Type B pancreatic cell (in vitro differentiated cells): Measurements from ENCODE around the gene STPG1. TPM values are rescaled to one million over a fixed set of nuclear protein-coding genes. Genes with fewer than 3 reads are reported as not detected.

Source experiments
- DNase-seq: peaks from one replicate; pipeline ENCODE4 v3.0.0; 2021; ENCODE audit warnings: mixed read lengths; ENCODE audit not compliant: unreplicated experiment; ENCODE audit errors: extremely low spot score
- H3K27ac Mint-ChIP-seq: 2 replicates; pipeline ENCODE4 v1.8.0; 2021; ENCODE audit warnings: mild to moderate bottlenecking, mixed read lengths
- H3K27me3 Mint-ChIP-seq: 2 replicates; pipeline ENCODE4 v1.8.0; 2021; ENCODE audit warnings: mixed read lengths
- H3K36me3 Mint-ChIP-seq: 2 replicates; pipeline ENCODE4 v1.8.0; 2021; ENCODE audit warnings: mixed read lengths
- H3K4me1 Mint-ChIP-seq: one replicate; pipeline ENCODE4 v1.8.0; 2021; ENCODE audit warnings: mixed read lengths; ENCODE audit not compliant: unreplicated experiment
- H3K4me3 Mint-ChIP-seq: 2 replicates; pipeline ENCODE4 v1.8.0; 2021; ENCODE audit warnings: mild to moderate bottlenecking, mixed read lengths
- H3K9me3 Mint-ChIP-seq: 2 replicates; pipeline ENCODE4 v1.8.0; 2021; ENCODE audit warnings: mixed read lengths
- CTCF ChIP-seq: fragments of 200-600 bp; sonication (generic); conservative IDR thresholded peaks from 2 replicates; pipeline ENCODE4 v1.5.0; 2021; ENCODE audit warnings: antibody characterized with exemption, mild to moderate bottlenecking
- total RNA-seq: library from RNA; stranded (reverse); gene quantifications from 2 replicates; pipeline ENCODE4 v1.2.1, GENCODE V29; 2021; ENCODE audit warnings: low replicate concordance

The STPG1 gene
- total RNA-seq, 1 donor from 2014 or later, result 8.7 TPM

GRCh38 chr1:24339996-24340395, 73.6 kb downstream of the STPG1 start:
- DNase-seq, result no peak
- no peak for TF ChIP-seq CTCF
- no peaks in the 10 kb centered on the region for H3K27me3 Mint-ChIP-seq
- H3K9me3 Mint-ChIP-seq, result no peaks in the 10 kb centered on the region
- H3K36me3 Mint-ChIP-seq, result peaks cover 6% of the 10 kb centered on the region
- H3K4me3 Mint-ChIP-seq, result no peak overlapping the region
- peak overlapping the region; percentile 71 for H3K27ac Mint-ChIP-seq
- H3K4me1 Mint-ChIP-seq, result peaks cover 33% of the 10 kb centered on the region

GRCh38 chr1:24338447-24338846, 75.1 kb downstream of the STPG1 start:
- Mint-ChIP-seq H3K9me3 (no peaks in the 10 kb centered on the region), H3K4me1 (peaks cover 37% of the 10 kb centered on the region), H3K27ac (no peak overlapping the region), H3K27me3 (no peaks in the 10 kb centered on the region), H3K36me3 (peaks cover 6% of the 10 kb centered on the region), H3K4me3 (no peak overlapping the region)
- TF ChIP-seq CTCF, result no peak
- no peak for DNase-seq

GRCh38 chr1:24337455-24337854, 76.1 kb downstream of the STPG1 start:
- H3K4me3 Mint-ChIP-seq, result no peak overlapping the region
- no peaks in the 10 kb centered on the region for H3K27me3 Mint-ChIP-seq
- peaks cover 6% of the 10 kb centered on the region for H3K36me3 Mint-ChIP-seq
- no peak for DNase-seq
- TF ChIP-seq CTCF, result no peak
- peaks cover 37% of the 10 kb centered on the region for H3K4me1 Mint-ChIP-seq
- no peaks in the 10 kb centered on the region for H3K9me3 Mint-ChIP-seq
- H3K27ac Mint-ChIP-seq, result no peak overlapping the region

GRCh38 chr1:24336075-24336474, 77.5 kb downstream of the STPG1 start:
- Mint-ChIP-seq H3K4me1 (peaks cover 37% of the 10 kb centered on the region), H3K27ac (peak overlapping the region; percentile 11), H3K4me3 (no peak overlapping the region), H3K27me3 (no peaks in the 10 kb centered on the region), H3K36me3 (peaks cover 15% of the 10 kb centered on the region), H3K9me3 (no peaks in the 10 kb centered on the region)
- DNase-seq, result no peak
- TF ChIP-seq CTCF, result no peak

- DNase-seq, result no peak
- Mint-ChIP-seq H3K4me3 (no peak overlapping the region), H3K4me1 (peaks cover 28% of the 10 kb centered on the region), H3K36me3 (peaks cover 21% of the 10 kb centered on the region), H3K9me3 (no peaks in the 10 kb centered on the region), H3K27me3 (no peaks in the 10 kb centered on the region), H3K27ac (peak overlapping the region; percentile 28)
- TF ChIP-seq CTCF, result no peak
Observed at GRCh38 chr1:24331961-24332673, 81.5 kb downstream of the STPG1 start.
